Lung (tissue), 12 donors: Measurements from ENCODE around the gene DCDC2. TPM values are rescaled to one million over a fixed set of nuclear protein-coding genes. Genes with fewer than 3 reads are reported as not detected.
"Not testable (repeated sequence)": the region's sequence is repeated elsewhere in the genome, so short reads cannot be mapped to it uniquely, and the experiment has no call there.

ENCODE experiments used
- ATAC-seq: fragments of 200-7000 bp; cut with Tn5 transposase; one replicate; pipeline ENCODE4 v1.9.1; 2020; ENCODE audit warnings: moderate number of reproducible peaks; ENCODE audit not compliant: insufficient read depth, low FRiP score
- DNase-seq, 3 donors: peaks; one replicate each; pipeline ENCODE4 v3.0.0-alpha.2; 2013 to 2017
- H3K27ac ChIP-seq, 2 donors: one replicate each; pipeline ENCODE4 v1.5.1; 2013; ENCODE audit warnings: mild to moderate bottlenecking in 2 of 2, moderate library complexity in 2 of 2, control low read depth in 1 of 2, inconsistent platforms in 1 of 2, low read depth in 1 of 2, low read length in 1 of 2
- H3K27me3 ChIP-seq, 3 donors: one replicate each; pipeline ENCODE4 v1.5.1; 2013; ENCODE audit warnings: low read length in 2 of 3; ENCODE audit not compliant: control insufficient read depth in 3 of 3, insufficient read depth in 3 of 3
- H3K36me3 ChIP-seq, 4 donors: one replicate each; pipeline ENCODE4 v1.5.1; 2013; ENCODE audit warnings: low read length in 4 of 4, mild to moderate bottlenecking in 1 of 4, moderate library complexity in 1 of 4; ENCODE audit not compliant: control insufficient read depth in 4 of 4, insufficient read depth in 4 of 4
- H3K4me1 ChIP-seq, 5 donors: one replicate each; pipeline ENCODE4 v1.5.1; 2013; ENCODE audit warnings: low read length in 5 of 5, mild to moderate bottlenecking in 2 of 5, moderate library complexity in 1 of 5; ENCODE audit not compliant: control insufficient read depth in 5 of 5, insufficient read depth in 5 of 5
- H3K4me3 ChIP-seq: one replicate; pipeline ENCODE4 v1.5.1; 2013; ENCODE audit warnings: mild to moderate bottlenecking, control low read depth, moderate library complexity
- H3K9ac ChIP-seq, 2 donors: one replicate each; pipeline ENCODE4 v1.5.1; 2013; ENCODE audit warnings: low read length in 2 of 2, control low read depth in 1 of 2; ENCODE audit not compliant: insufficient read depth in 1 of 2
- H3K9me3 ChIP-seq, 4 donors: one replicate each; pipeline ENCODE4 v1.5.1; 2013; ENCODE audit warnings: low read length in 3 of 4, mild to moderate bottlenecking in 1 of 4, moderate library complexity in 1 of 4; ENCODE audit not compliant: control insufficient read depth in 4 of 4, insufficient read depth in 3 of 4
- CTCF ChIP-seq: IDR thresholded peaks from 2 replicates; pipeline ENCODE4 v1.5.1; 2012; ENCODE audit warnings: mild to moderate bottlenecking; ENCODE audit errors: control extremely low read depth, extremely low read depth
- WGBS, 2 donors: extraction: QIAGEN DNeasy Blood & Tissue Kit; methylation state at CpG; one replicate each; pipeline ENCODE4 v1.1.7; 2013; 5-methylcytosine and 5-hydroxymethylcytosine counted together
- polyA plus RNA-seq, 2 donors: library from polyadenylated mRNA; stranded (reverse); fragments of 200-250 nt; gene quantifications; one replicate each; pipeline ENCODE4 v1.2.1, GENCODE V29; 2013
- total RNA-seq, 2 donors: library from RNA; depleted of rRNA in 1 of 2; stranded (reverse); fragments of >200 nt in 1 of 2; gene quantifications; one replicate each; pipeline ENCODE4 v1.2.1, GENCODE V29; 2014 to 2021
- donor health status: control.
- donor health status: control.
- donor health status: Bipolar disorder and iron deficiency.
- donor health status: healthy.
- donor health status: DM: yes; HTN: yes; CAD: no.

DCDC2 gene
- total and polyA plus RNA-seq, 4 donors: 2.3 to 14.2 (median 6.2) TPM

- WGBS, 2 donors: 86 to 91% methylated on average over 4 of the region's 4 CpGs
- TF ChIP-seq CTCF: no peak
Observed at GRCh38 chr6:24207413-24207812, 150.4 kb downstream of the DCDC2 start.

GRCh38 chr6:24205020-24205492, 152.8 kb downstream of the DCDC2 start:
- DNase-seq (peak in 2 of 3 donors; percentile 64 to 70), ATAC-seq (peak; percentile 34)
- WGBS, 2 donors: 10 to 12% methylated on average over 4 of the region's 4 CpGs
- Histone ChIP-seq H3K36me3 (no peaks in the 10 kb centered on the region), H3K4me3 (no peak overlapping the region), H3K9me3 (no peaks in the 10 kb centered on the region), H3K4me1 (no peaks in the 10 kb centered on the region), H3K9ac (no peak overlapping the region), H3K27ac (no peak overlapping the region), H3K27me3 (no peaks in the 10 kb centered on the region)
- peak; percentile 44 for TF ChIP-seq CTCF

More at GRCh38 chr6:24207413-24207812, 150.4 kb downstream of the DCDC2 start:
- Histone ChIP-seq H3K36me3 (no peaks in the 10 kb centered on the region), H3K9me3 (peaks cover 0 to 2% (median 0%) of the 10 kb centered on the region in 4 donors), H3K9ac (no peak overlapping the region), H3K27me3 (no peaks in the 10 kb centered on the region), H3K4me1 (no peaks in the 10 kb centered on the region), H3K4me3 (no peak overlapping the region), H3K27ac (no peak overlapping the region)
- ATAC-seq (no peak), DNase-seq (no peak)

GRCh38 chr6:24204113-24204512, 153.7 kb downstream of the DCDC2 start:
- DNase-seq, H3K27me3 ChIP-seq, ATAC-seq, H3K4me1 ChIP-seq, H3K27ac ChIP-seq, H3K9ac ChIP-seq, H3K4me3 ChIP-seq, H3K36me3 ChIP-seq, H3K9me3 ChIP-seq: not testable (repeated sequence)
- WGBS, 2 donors: 91 to 96% methylated on average over 3 of the region's 3 CpGs

- Histone ChIP-seq H3K9me3 (no peaks in the 10 kb centered on the region), H3K9ac (no peak overlapping the region), H3K27ac (no peak overlapping the region), H3K27me3 (no peaks in the 10 kb centered on the region), H3K36me3 (no peaks in the 10 kb centered on the region), H3K4me1 (no peaks in the 10 kb centered on the region), H3K4me3 (no peak overlapping the region)
- WGBS, 2 donors: 91 to 92% methylated on average over 1 of the region's 1 CpG
- TF ChIP-seq CTCF: no peak
- DNase-seq (no peak), ATAC-seq (no peak)
Observed at GRCh38 chr6:24197892-24198291, 160.0 kb downstream of the DCDC2 start.
